CD4-positive, CD25-positive, alpha-beta regulatory T cell (primary cell): ENCODE measurements around the gene CCNJ. TPM values are rescaled to one million over a fixed set of nuclear protein-coding genes. Genes with fewer than 3 reads are reported as not detected.

Source experiments
- ATAC-seq, 2 donors: fragments of 150-1000 bp; cut with Tn5 transposase; one replicate each; pipeline ENCODE4 v1.10.0; 2021; ENCODE audit warnings: low read depth in 2 of 2, moderate number of reproducible peaks in 2 of 2, moderate library complexity in 1 of 2
- DNase-seq, 3 donors: peaks; one replicate each; pipeline versions ENCODE4 v3.0.0 to v3.0.0-alpha.2; 2012 to 2022; ENCODE audit warnings: mixed read lengths in 1 of 3
- H3K27ac ChIP-seq: one replicate; pipeline ENCODE4 v1.7.0; 2013; ENCODE audit warnings: mild to moderate bottlenecking, low read length; ENCODE audit not compliant: insufficient read depth, poor library complexity, severe bottlenecking
- H3K27me3 ChIP-seq: one replicate; pipeline ENCODE4 v1.7.0; 2013; ENCODE audit warnings: low read length; ENCODE audit not compliant: control insufficient read depth, insufficient read depth
- H3K36me3 ChIP-seq: one replicate; pipeline ENCODE4 v1.7.0; 2013; ENCODE audit warnings: mild to moderate bottlenecking, low read length, moderate library complexity; ENCODE audit not compliant: control insufficient read depth, insufficient read depth
- H3K4me1 ChIP-seq: 2 replicates; pipeline ENCODE4 v1.7.0; 2013; ENCODE audit warnings: mild to moderate bottlenecking, low read length; ENCODE audit not compliant: insufficient read depth, control insufficient read depth, poor library complexity, severe bottlenecking
- H3K4me3 ChIP-seq: one replicate; pipeline ENCODE4 v1.7.0; 2013; ENCODE audit warnings: low read depth, mild to moderate bottlenecking, low read length, moderate library complexity
- H3K9me3 ChIP-seq, 2 experiments: 1 replicate in 1 of 2; 2 replicates in 1 of 2; pipeline ENCODE4 v1.7.0; 2013; ENCODE audit warnings: low read length in 2 of 2, mild to moderate bottlenecking in 1 of 2, moderate library complexity in 1 of 2; ENCODE audit not compliant: control insufficient read depth in 2 of 2
- H3K27ac Mint-ChIP-seq, 3 donors: one replicate each; pipeline ENCODE4 v1.8.0; 2020 to 2022; ENCODE audit warnings: mild to moderate bottlenecking in 3 of 3, mixed read lengths in 3 of 3, moderate library complexity in 2 of 3
- H3K27me3 Mint-ChIP-seq: one replicate; pipeline ENCODE4 v1.8.0; 2022; ENCODE audit warnings: mild to moderate bottlenecking, mixed read lengths
- H3K36me3 Mint-ChIP-seq: one replicate; pipeline ENCODE4 v1.8.0; 2020; ENCODE audit warnings: mixed read lengths
- H3K4me1 Mint-ChIP-seq, 4 donors: one replicate each; pipeline ENCODE4 v1.8.0; 2020 to 2022; ENCODE audit warnings: mixed read lengths in 4 of 4, mild to moderate bottlenecking in 1 of 4
- H3K4me3 Mint-ChIP-seq, 4 donors: one replicate each; pipeline ENCODE4 v1.8.0; 2020 to 2022; ENCODE audit warnings: mild to moderate bottlenecking in 4 of 4, mixed read lengths in 4 of 4, moderate library complexity in 3 of 4
- H3K9me3 Mint-ChIP-seq, 7 donors: one replicate each; pipeline ENCODE4 v1.8.0; 2020 to 2022; ENCODE audit warnings: mixed read lengths in 7 of 7, mild to moderate bottlenecking in 3 of 7, moderate library complexity in 2 of 7
- polyA plus RNA-seq, 4 donors: library from polyadenylated mRNA; unstranded; fragments of 300-500 nt; fragmentation: Illumina TruSeq; gene quantifications; one replicate each; pipeline ENCODE4 v1.2.3, GENCODE V29; 2021
- total RNA-seq: library from RNA; stranded (reverse); gene quantifications from one replicate; pipeline ENCODE4 v1.2.3, GENCODE V29; 2022

CCNJ gene
- total and polyA plus RNA-seq, 5 donors from 2014 or later = 0.65 to 4.6 (median 1.4) TPM

- Histone ChIP-seq H3K36me3 (no peaks in the 10 kb centered on the region), H3K27ac (no peak overlapping the region), H3K4me1 (no peaks in the 10 kb centered on the region), H3K27me3 (no peaks in the 10 kb centered on the region), H3K4me3 (no peak overlapping the region), H3K9me3 (no peaks in the 10 kb centered on the region)
- Mint-ChIP-seq H3K4me1 (no peaks in the 10 kb centered on the region), H3K27me3 (no peaks in the 10 kb centered on the region), H3K27ac (no peak overlapping the region), H3K36me3 (no peaks in the 10 kb centered on the region), H3K4me3 (no peak overlapping the region), H3K9me3 (no peaks in the 10 kb centered on the region)
- ATAC-seq = no peak
- no peak for DNase-seq
Measured at GRCh38 chr10:96022739-96023138, 20.6 kb upstream of the CCNJ start.

- Mint-ChIP-seq H3K4me3 (no peak overlapping the region), H3K36me3 (no peaks in the 10 kb centered on the region)
- ATAC-seq = no peak
Measured at GRCh38 chr10:96023168-96023567, 20.2 kb upstream of the CCNJ start.

GRCh38 chr10:96025566-96025965 lies 17.8 kb upstream of the CCNJ start:
- no peak overlapping the region for H3K27ac ChIP-seq
- no peaks in the 10 kb centered on the region for H3K27me3 ChIP-seq
- no peak overlapping the region for H3K4me3 ChIP-seq
- Mint-ChIP-seq H3K4me1 (no peaks in the 10 kb centered on the region), H3K27ac (no peak overlapping the region), H3K36me3 (no peaks in the 10 kb centered on the region), H3K4me3 (no peak overlapping the region), H3K27me3 (peaks cover 4% of the 10 kb centered on the region), H3K9me3 (no peaks in the 10 kb centered on the region)
- no peaks in the 10 kb centered on the region for H3K9me3 ChIP-seq
- no peaks in the 10 kb centered on the region for H3K36me3 ChIP-seq
- H3K4me1 ChIP-seq = no peaks in the 10 kb centered on the region
- DNase-seq (peak in 1 of 3 donors; percentile 39), ATAC-seq (no peak)

More at GRCh38 chr10:96023168-96023567, 20.2 kb upstream of the CCNJ start:
- no peaks in the 10 kb centered on the region for H3K9me3 Mint-ChIP-seq
- DNase-seq = no peak
- Histone ChIP-seq H3K4me1 (no peaks in the 10 kb centered on the region), H3K9me3 (no peaks in the 10 kb centered on the region), H3K4me3 (no peak overlapping the region), H3K36me3 (no peaks in the 10 kb centered on the region), H3K27ac (no peak overlapping the region), H3K27me3 (no peaks in the 10 kb centered on the region)
- no peaks in the 10 kb centered on the region for H3K4me1 Mint-ChIP-seq
- no peak overlapping the region for H3K27ac Mint-ChIP-seq
- H3K27me3 Mint-ChIP-seq = no peaks in the 10 kb centered on the region

GRCh38 chr10:96034625-96035024 lies 8.8 kb upstream of the CCNJ start:
- peaks cover 10% of the 10 kb centered on the region for H3K27me3 ChIP-seq
- no peak for ATAC-seq
- H3K4me3 Mint-ChIP-seq = no peak overlapping the region
- DNase-seq = no peak
- H3K9me3 ChIP-seq = no peaks in the 10 kb centered on the region
- peaks cover 2% of the 10 kb centered on the region for H3K36me3 ChIP-seq
- no peak overlapping the region for H3K27ac ChIP-seq
- peaks cover 3% of the 10 kb centered on the region for H3K36me3 Mint-ChIP-seq
- H3K27ac Mint-ChIP-seq = no peak overlapping the region
- no peaks in the 10 kb centered on the region for H3K4me1 Mint-ChIP-seq
- no peaks in the 10 kb centered on the region for H3K9me3 Mint-ChIP-seq
- H3K27me3 Mint-ChIP-seq = peaks cover 35% of the 10 kb centered on the region
- H3K4me1 ChIP-seq = no peaks in the 10 kb centered on the region
- H3K4me3 ChIP-seq = no peak overlapping the region

- peaks cover 2% of the 10 kb centered on the region for H3K36me3 ChIP-seq
- no peak for ATAC-seq
- Mint-ChIP-seq H3K27ac (no peak overlapping the region), H3K4me1 (peaks cover 4 to 8% (median 5%) of the 10 kb centered on the region in 4 donors), H3K27me3 (peaks cover 25% of the 10 kb centered on the region), H3K4me3 (no peak overlapping the region), H3K9me3 (peaks cover 0 to 2% (median 0%) of the 10 kb centered on the region in 7 donors), H3K36me3 (peaks cover 3% of the 10 kb centered on the region)
- no peak overlapping the region for H3K4me3 ChIP-seq
- DNase-seq = no peak
- no peaks in the 10 kb centered on the region for H3K9me3 ChIP-seq
- no peak overlapping the region for H3K27ac ChIP-seq
- H3K27me3 ChIP-seq = peaks cover 5% of the 10 kb centered on the region
- peaks cover 6% of the 10 kb centered on the region for H3K4me1 ChIP-seq
Measured at GRCh38 chr10:96038476-96039387, 4.7 kb upstream of the CCNJ start.

GRCh38 chr10:96041146-96041545 lies 2.2 kb upstream of the CCNJ start:
- ATAC-seq = no peak

GRCh38 chr10:96043893-96044715 lies 721 bp downstream of the CCNJ start:
- H3K4me1 ChIP-seq = peaks cover 23% of the 10 kb centered on the region
- H3K9me3 ChIP-seq = no peaks in the 10 kb centered on the region
- peaks cover 18% of the 10 kb centered on the region for H3K36me3 Mint-ChIP-seq
- peak overlapping the region; percentile 29 for H3K4me3 ChIP-seq
- H3K27ac Mint-ChIP-seq = peak overlapping the region; percentile 81 to 87 (median 82)
- peak overlapping the region; percentile 50 for H3K27ac ChIP-seq
- no peaks in the 10 kb centered on the region for H3K27me3 Mint-ChIP-seq
- DNase-seq (peak; percentile 6 to 64 (median 45)), ATAC-seq (peak; percentile 46 to 48)
- peaks cover 18 to 51% (median 41%) of the 10 kb centered on the region in 4 donors for H3K4me1 Mint-ChIP-seq
- H3K4me3 Mint-ChIP-seq = peak overlapping the region; percentile 92 to 96 (median 92)
- H3K36me3 ChIP-seq = peaks cover 2% of the 10 kb centered on the region
- peaks cover 3% of the 10 kb centered on the region for H3K27me3 ChIP-seq
- peaks cover 0 to 2% (median 0%) of the 10 kb centered on the region in 7 donors for H3K9me3 Mint-ChIP-seq

More at GRCh38 chr10:96041146-96041545, 2.2 kb upstream of the CCNJ start:
- peaks cover 14 to 28% (median 20%) of the 10 kb centered on the region in 4 donors for H3K4me1 Mint-ChIP-seq
- peaks cover 3% of the 10 kb centered on the region for H3K36me3 Mint-ChIP-seq
- Histone ChIP-seq H3K27ac (no peak overlapping the region), H3K27me3 (peaks cover 5% of the 10 kb centered on the region), H3K9me3 (no peaks in the 10 kb centered on the region), H3K4me1 (peaks cover 23% of the 10 kb centered on the region), H3K36me3 (peaks cover 2% of the 10 kb centered on the region), H3K4me3 (no peak overlapping the region)
- H3K9me3 Mint-ChIP-seq = peaks cover 0 to 2% (median 0%) of the 10 kb centered on the region in 7 donors
- H3K27ac Mint-ChIP-seq = no peak overlapping the region
- peak overlapping the region in 2 of 4 donors; percentile 60 to 85 for H3K4me3 Mint-ChIP-seq
- DNase-seq = no peak
- peaks cover 21% of the 10 kb centered on the region for H3K27me3 Mint-ChIP-seq
